IMR-90 (cell line): Measurements from ENCODE around the gene USP20. TPM values are rescaled to one million over a fixed set of nuclear protein-coding genes. Genes with fewer than 3 reads are reported as not detected.

Experiments used
- ATAC-seq: fragments of 200-7000 bp; cut with Tn5 transposase; 2 replicates; pipeline ENCODE4 v1.9.1; 2020; ENCODE audit warnings: low read depth, mild to moderate bottlenecking, moderate library complexity
- BruUV-seq: library from RNA; stranded (reverse); fragments of 400-500 nt; replicated peaks from 2 replicates; lab custom pipeline; 2021; lab: Mats Ljungman, UMichigan
- CTCF ChIA-PET: fragments of 300-600 bp; formaldehyde crosslinking; extraction: SDS; loops from one replicate; lab custom pipeline; 2021; ENCODE audit warnings: antibody characterized with exemption; lab: Yijun Ruan, JAX
- POLR2A ChIA-PET: fragments of 300-600 bp; sonication (Branson Sonifier 250); formaldehyde crosslinking; loops from one replicate; lab custom pipeline; 2022; ENCODE audit warnings: antibody characterized with exemption; ENCODE audit not compliant: unreplicated experiment; lab: Charles Lee
- DNase-seq: peaks from one replicate; pipeline ENCODE4 v3.0.0; 2013
- H2AFZ ChIP-seq: replicated peaks from 2 replicates; pipeline ENCODE3; 2013; ENCODE audit warnings: low read length, mild to moderate bottlenecking; ENCODE audit not compliant: poor library complexity
- H2AK5ac ChIP-seq: 2 replicates; pipeline ENCODE4 v1.6.1; 2013; ENCODE audit warnings: low read depth, low read length, inconsistent platforms
- H2AK9ac ChIP-seq: replicated peaks from 2 replicates; pipeline ENCODE3; 2013; ENCODE audit warnings: mild to moderate bottlenecking, low read depth, low read length, moderate library complexity; ENCODE audit not compliant: poor library complexity
- H2BK120ac ChIP-seq: 2 replicates; pipeline ENCODE4 v1.6.1; 2013; ENCODE audit warnings: low read depth, low read length, inconsistent platforms
- H2BK15ac ChIP-seq: 3 replicates; pipeline ENCODE4 v1.6.1; 2013; ENCODE audit warnings: low read depth, low read length, inconsistent platforms
- H2BK20ac ChIP-seq: 2 replicates; pipeline ENCODE4 v1.6.1; 2013; ENCODE audit warnings: low read depth, mild to moderate bottlenecking, inconsistent platforms, low read length, moderate library complexity
- H2BK5ac ChIP-seq: 2 replicates; pipeline ENCODE4 v1.6.1; 2013; ENCODE audit warnings: mild to moderate bottlenecking, low read depth, low read length, inconsistent platforms; ENCODE audit not compliant: poor library complexity, severe bottlenecking
- H3K14ac ChIP-seq: replicated peaks from 2 replicates; pipeline ENCODE4 v1.6.1; 2013; ENCODE audit warnings: low read depth, low read length, inconsistent platforms
- H3K18ac ChIP-seq: 2 replicates; pipeline ENCODE4 v1.6.1; 2013; ENCODE audit warnings: low read depth, low read length, control low read depth
- H3K23ac ChIP-seq: 2 replicates; pipeline ENCODE4 v1.6.1; 2013; ENCODE audit warnings: low read depth, low read length, inconsistent platforms
- H3K27ac ChIP-seq: 2 replicates; pipeline ENCODE4 v1.5.1; 2013; ENCODE audit warnings: mild to moderate bottlenecking, control low read depth, low read length; ENCODE audit not compliant: insufficient read depth
- H3K27me3 ChIP-seq: 2 replicates; pipeline ENCODE4 v1.6.1; 2013; ENCODE audit warnings: low read length; ENCODE audit not compliant: control insufficient read depth, insufficient read depth
- H3K36me3 ChIP-seq: 2 replicates; pipeline ENCODE4 v1.6.1; 2013; ENCODE audit warnings: low read length, mixed read lengths; ENCODE audit not compliant: control insufficient read depth, insufficient read depth
- H3K4ac ChIP-seq: 2 replicates; pipeline ENCODE4 v1.6.1; 2013; ENCODE audit warnings: low read depth, low read length, inconsistent platforms
- H3K4me1 ChIP-seq: 2 replicates; pipeline ENCODE4 v1.6.1; 2013; ENCODE audit warnings: low read length, mixed read lengths; ENCODE audit not compliant: control insufficient read depth, insufficient read depth
- H3K4me2 ChIP-seq: 2 replicates; pipeline ENCODE4 v1.6.1; 2013; ENCODE audit warnings: low read depth, mild to moderate bottlenecking, control low read depth, low read length, moderate library complexity
- H3K4me3 ChIP-seq: 2 replicates; pipeline ENCODE4 v1.5.1; 2013; ENCODE audit warnings: low read depth, mild to moderate bottlenecking, control low read depth, low read length, moderate library complexity; ENCODE audit not compliant: insufficient read depth
- H3K56ac ChIP-seq: 2 replicates; pipeline ENCODE4 v1.6.1; 2013; ENCODE audit warnings: low read length, inconsistent platforms; ENCODE audit not compliant: insufficient read depth; ENCODE audit errors: extremely low read depth
- H3K79me1 ChIP-seq, 2 experiments: 2 replicates each; pipeline ENCODE4 v1.6.1; 2013; ENCODE audit warnings: low read length in 2 of 2, inconsistent platforms in 1 of 2, low read depth in 1 of 2
- H3K9ac ChIP-seq: 2 replicates; pipeline ENCODE4 v1.6.1; 2013; ENCODE audit warnings: low read depth, low read length, control low read depth
- H3K9me1 ChIP-seq: 2 replicates; pipeline ENCODE4 v1.6.1; 2013; ENCODE audit warnings: low read length, inconsistent platforms; ENCODE audit not compliant: insufficient read depth
- H3K9me3 ChIP-seq: 2 replicates; pipeline ENCODE4 v1.6.1; 2013; ENCODE audit warnings: low read length; ENCODE audit not compliant: control insufficient read depth, insufficient read depth
- H4K20me1 ChIP-seq: 2 replicates; pipeline ENCODE4 v1.6.1; 2013; ENCODE audit warnings: low read length, inconsistent platforms; ENCODE audit not compliant: insufficient read depth
- H4K5ac ChIP-seq: 2 replicates; pipeline ENCODE4 v1.6.1; 2013; ENCODE audit warnings: mild to moderate bottlenecking, low read depth, low read length, control low read depth
- H4K8ac ChIP-seq, 2 experiments: 2 replicates each; pipeline ENCODE4 v1.6.1; 2013; ENCODE audit warnings: low read depth in 2 of 2, low read length in 2 of 2, control low read depth in 1 of 2, inconsistent platforms in 1 of 2
- H4K91ac ChIP-seq: 2 replicates; pipeline ENCODE4 v1.6.1; 2013; ENCODE audit warnings: low read depth, low read length, inconsistent platforms; ENCODE audit not compliant: insufficient read depth
- BHLHE40 ChIP-seq: fragments of 150-350 bp; IDR thresholded peaks from 2 replicates; pipeline ENCODE4 v1.6.1; 2016; ENCODE audit warnings: mild to moderate bottlenecking, low read depth, low read length
- CHD1 ChIP-seq: IDR thresholded peaks from 2 replicates; pipeline ENCODE4 v1.6.1; 2012; ENCODE audit warnings: low read depth, low read length, improper control_type of control experiment
- FOS ChIP-seq: fragments of 150-350 bp; IDR thresholded peaks from 2 replicates; pipeline ENCODE4 v1.6.1; 2016; ENCODE audit warnings: low read depth, low read length
- MAFK ChIP-seq: IDR thresholded peaks from 2 replicates; pipeline ENCODE4 v1.6.1; 2012; ENCODE audit warnings: low read depth, low read length, improper control_type of control experiment
- MXI1 ChIP-seq: IDR thresholded peaks from 2 replicates; pipeline ENCODE4 v1.6.1; 2012; ENCODE audit warnings: low read depth, mild to moderate bottlenecking, low read length, moderate library complexity, borderline replicate concordance
- NFE2L2 ChIP-seq: fragments of 150-350 bp; IDR thresholded peaks from 2 replicates; pipeline ENCODE4 v1.6.1; 2016; ENCODE audit warnings: low read depth, mild to moderate bottlenecking, low read length
- POLR2A ChIP-seq: IDR thresholded peaks from 2 replicates; pipeline ENCODE4 v1.6.1; 2012; ENCODE audit warnings: mild to moderate bottlenecking, low read depth, low read length
- RAD21 ChIP-seq: IDR thresholded peaks from 2 replicates; pipeline ENCODE4 v1.6.1; 2012; ENCODE audit warnings: low read length, improper control_type of control experiment
- RFX5 ChIP-seq: IDR thresholded peaks from 2 replicates; pipeline ENCODE4 v1.8.0; 2012; ENCODE audit warnings: low read depth, mild to moderate bottlenecking, low read length, moderate library complexity
- USF2 ChIP-seq: fragments of 150-350 bp; IDR thresholded peaks from 2 replicates; pipeline ENCODE4 v1.6.1; 2017; ENCODE audit warnings: mild to moderate bottlenecking, antibody characterized with exemption, low read length, low read depth
- WGBS, 2 experiments: methylation state at CpG; one replicate each; pipeline versions ENCODE4 v1.1.5 to v1.1.7; 2013; ENCODE audit warnings: missing lambda C conversion rate in 2 of 2; ENCODE audit not compliant: insufficient read length in 1 of 2; ENCODE audit errors: extremely low coverage in 2 of 2; 5-methylcytosine and 5-hydroxymethylcytosine counted together
- dilution Hi-C: fragments of 300-500 bp; cut with HindIII; formaldehyde crosslinking; loops from one replicate; pipeline ENCODE4 v1.14.3; 2018; ENCODE audit warnings: low sequenced_read_pairs; ENCODE audit not compliant: unreplicated experiment
- in situ Hi-C: fragments of 300-500 bp; cut with MboI; formaldehyde crosslinking; loops from 3 replicates; pipeline ENCODE4 v1.14.3; 2019; ENCODE audit warnings: low sequenced_read_pairs, inconsistent platforms, mixed read lengths
- intact Hi-C: fragments of 100-400 bp; cut with micrococcal nuclease; formaldehyde crosslinking; loops from 2 replicates; pipeline ENCODE4 v1.10.0; 2022
- polyA plus RNA-seq, 3 experiments: library from polyadenylated mRNA; depleted of rRNA; stranded (reverse); fragments of >200 nt; gene quantifications; 2 replicates each; pipeline ENCODE4 v1.2.3, GENCODE V29; 2012; ENCODE audit warnings: low replicate concordance in 1 of 3
- total RNA-seq: library from RNA; depleted of rRNA; stranded (reverse); fragments of >200 nt; gene quantifications from 2 replicates; pipeline ENCODE4 v1.2.3, GENCODE V29; 2012
- TF ChIP-seq, protein P1 (sequence below): fragments of 150-350 bp; IDR thresholded peaks from 2 replicates; pipeline ENCODE4 v1.6.1; 2016; ENCODE audit warnings: low read depth, mild to moderate bottlenecking, low read length, moderate library complexity, borderline replicate concordance
- TF ChIP-seq, protein P2 (sequence below): conservative IDR thresholded peaks from 2 replicates; pipeline ENCODE4 v1.5.1; 2012; ENCODE audit warnings: mild to moderate bottlenecking, low read depth, low read length, improper control_type of control experiment

USP20 gene
- total and polyA plus RNA-seq, 2 of the 4 experiments (the other 2 are of a cell fraction) = 3.8 to 21.6 TPM

- no peak for TF ChIP-seq MXI1
Observed at GRCh38 chr9:129900263-129901027, 65.2 kb downstream of the USP20 start (continued).

GRCh38 chr9:129901993-129902739, 66.9 kb downstream of the USP20 start:
- H4K5ac ChIP-seq = no peak overlapping the region
- WGBS, 2 experiments = no CpG with 5 or more reads among the region's 9 CpGs
- H3K9me1 ChIP-seq = peaks cover 3% of the 10 kb centered on the region; the same call in 1 of the 2 replicates
- no peaks in the 10 kb centered on the region for H3K4me1 ChIP-seq
- H4K20me1 ChIP-seq = no peaks in the 10 kb centered on the region
- no peak overlapping the region for H3K4me3 ChIP-seq
- no peak for DNase-seq
- intact Hi-C loops = no loop called here
- no peak overlapping the region for H3K23ac ChIP-seq
- H3K9ac ChIP-seq = no peak overlapping the region
- no peak overlapping the region for H2AK9ac ChIP-seq
- no peak overlapping the region for H2BK120ac ChIP-seq
- H3K14ac ChIP-seq = no peak overlapping the region
- POLR2A ChIA-PET = no interaction called here
- H4K91ac ChIP-seq = no peak overlapping the region
- BruUV-seq = no TSS peak
- no peak overlapping the region for H3K4me2 ChIP-seq
- H3K36me3 ChIP-seq = peaks cover 27% of the 10 kb centered on the region
- H4K8ac ChIP-seq = no peak overlapping the region
- no peak overlapping the region for H2BK15ac ChIP-seq
- H3K27me3 ChIP-seq = no peaks in the 10 kb centered on the region
- ATAC-seq = no peak
- H3K9me3 ChIP-seq = no peaks in the 10 kb centered on the region
- no peak overlapping the region for H2AFZ ChIP-seq
- no peak overlapping the region for H2BK5ac ChIP-seq
- H3K79me1 ChIP-seq = no peaks in the 10 kb centered on the region
- H3K18ac ChIP-seq = no peak overlapping the region
- H2BK20ac ChIP-seq = no peak overlapping the region
- CTCF ChIA-PET = interaction anchor here (0.6 kb wide), 1 partner anchor 71 kb away, joined by 3 read pairs; no protein-coding TSS in a partner anchor
- no peak overlapping the region for H2AK5ac ChIP-seq
- no peak overlapping the region for H3K56ac ChIP-seq
- dilution Hi-C loops = no loop called here
- in situ Hi-C loops = no loop called here
- H3K4ac ChIP-seq = no peak overlapping the region
- H3K27ac ChIP-seq = no peak overlapping the region
- TF ChIP-seq RAD21 = no peak
- TF ChIP-seq BHLHE40 = no peak
- no peak for TF ChIP-seq MAFK
- TF ChIP-seq USF2 = no peak
- TF ChIP-seq NFE2L2 = no peak
- no peak for TF ChIP-seq CHD1
- TF ChIP-seq, protein P1, sequence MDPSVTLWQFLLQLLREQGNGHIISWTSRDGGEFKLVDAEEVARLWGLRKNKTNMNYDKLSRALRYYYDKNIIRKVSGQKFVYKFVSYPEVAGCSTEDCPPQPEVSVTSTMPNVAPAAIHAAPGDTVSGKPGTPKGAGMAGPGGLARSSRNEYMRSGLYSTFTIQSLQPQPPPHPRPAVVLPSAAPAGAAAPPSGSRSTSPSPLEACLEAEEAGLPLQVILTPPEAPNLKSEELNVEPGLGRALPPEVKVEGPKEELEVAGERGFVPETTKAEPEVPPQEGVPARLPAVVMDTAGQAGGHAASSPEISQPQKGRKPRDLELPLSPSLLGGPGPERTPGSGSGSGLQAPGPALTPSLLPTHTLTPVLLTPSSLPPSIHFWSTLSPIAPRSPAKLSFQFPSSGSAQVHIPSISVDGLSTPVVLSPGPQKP = no peak
- no peak for TF ChIP-seq RFX5
- no peak for TF ChIP-seq POLR2A
- TF ChIP-seq, protein P2, sequence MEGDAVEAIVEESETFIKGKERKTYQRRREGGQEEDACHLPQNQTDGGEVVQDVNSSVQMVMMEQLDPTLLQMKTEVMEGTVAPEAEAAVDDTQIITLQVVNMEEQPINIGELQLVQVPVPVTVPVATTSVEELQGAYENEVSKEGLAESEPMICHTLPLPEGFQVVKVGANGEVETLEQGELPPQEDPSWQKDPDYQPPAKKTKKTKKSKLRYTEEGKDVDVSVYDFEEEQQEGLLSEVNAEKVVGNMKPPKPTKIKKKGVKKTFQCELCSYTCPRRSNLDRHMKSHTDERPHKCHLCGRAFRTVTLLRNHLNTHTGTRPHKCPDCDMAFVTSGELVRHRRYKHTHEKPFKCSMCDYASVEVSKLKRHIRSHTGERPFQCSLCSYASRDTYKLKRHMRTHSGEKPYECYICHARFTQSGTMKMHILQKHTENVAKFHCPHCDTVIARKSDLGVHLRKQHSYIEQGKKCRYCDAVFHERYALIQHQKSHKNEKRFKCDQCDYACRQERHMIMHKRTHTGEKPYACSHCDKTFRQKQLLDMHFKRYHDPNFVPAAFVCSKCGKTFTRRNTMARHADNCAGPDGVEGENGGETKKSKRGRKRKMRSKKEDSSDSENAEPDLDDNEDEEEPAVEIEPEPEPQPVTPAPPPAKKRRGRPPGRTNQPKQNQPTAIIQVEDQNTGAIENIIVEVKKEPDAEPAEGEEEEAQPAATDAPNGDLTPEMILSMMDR = no peak
- TF ChIP-seq FOS = no peak
